A673 (cell line): ENCODE data around the gene RHEX. TPM values are rescaled to one million over a fixed set of nuclear protein-coding genes. Genes with fewer than 3 reads are reported as not detected.
"Not testable (repeated sequence)": the region's sequence is repeated elsewhere in the genome, so short reads cannot be mapped to it uniquely, and the experiment has no call there.

ENCODE experiments used
- BruUV-seq: library from RNA; stranded (reverse); fragments of 400-500 nt; replicated peaks from 2 replicates; lab custom pipeline; 2021; lab: Mats Ljungman, UMichigan
- CTCF ChIA-PET: fragments of 300-600 bp; sonication (Branson Sonifier 250); formaldehyde crosslinking; loops from one replicate; lab custom pipeline; 2022; ENCODE audit warnings: antibody characterized with exemption; lab: Charles Lee
- POLR2A ChIA-PET: fragments of 300-600 bp; sonication (Branson Sonifier 250); formaldehyde crosslinking; loops from one replicate; lab custom pipeline; 2022; ENCODE audit warnings: antibody characterized with exemption; ENCODE audit not compliant: low non-redundant PET; lab: Charles Lee
- DNase-seq: peaks from one replicate; pipeline ENCODE4 v3.0.0-alpha.2; 2015; ENCODE audit warnings: low spot score
- H3K27ac ChIP-seq: fragments of 200-600 bp; sonication (generic); 2 replicates; pipeline ENCODE4 v1.5.1; 2016; ENCODE audit warnings: mixed run types, low read depth, mild to moderate bottlenecking, mixed read lengths, antibody characterized with exemption, low read length; ENCODE audit not compliant: poor library complexity, severe bottlenecking
- H3K27me3 ChIP-seq: fragments of 200-600 bp; sonication (generic); replicated peaks from 2 replicates; pipeline ENCODE4 v1.6.1; 2017; ENCODE audit warnings: mixed run types, low read depth, mild to moderate bottlenecking, mixed read lengths, antibody characterized with exemption, low read length; ENCODE audit not compliant: insufficient read depth, poor library complexity
- H3K36me3 ChIP-seq: fragments of 200-600 bp; sonication (generic); 2 replicates; pipeline ENCODE4 v1.6.1; 2016; ENCODE audit warnings: mixed run types, mild to moderate bottlenecking, mixed read lengths, antibody characterized with exemption, low read length; ENCODE audit not compliant: insufficient read depth, poor library complexity, severe bottlenecking
- H3K4me1 ChIP-seq: fragments of 200-600 bp; sonication (generic); 2 replicates; pipeline ENCODE4 v1.6.1; 2017; ENCODE audit warnings: mixed run types, mild to moderate bottlenecking, mixed read lengths, antibody characterized with exemption, low read length; ENCODE audit not compliant: insufficient read depth, poor library complexity, severe bottlenecking
- H3K4me3 ChIP-seq: fragments of 200-600 bp; sonication (generic); 2 replicates; pipeline ENCODE4 v1.5.1; 2016; ENCODE audit warnings: low read depth, mixed run types, mild to moderate bottlenecking, mixed read lengths, low read length; ENCODE audit not compliant: poor library complexity, severe bottlenecking
- H3K9me3 ChIP-seq: fragments of 200-600 bp; sonication (generic); 2 replicates; pipeline ENCODE4 v1.6.1; 2016; ENCODE audit warnings: mixed run types, low read depth, mild to moderate bottlenecking, mixed read lengths, antibody characterized with exemption, low read length; ENCODE audit not compliant: poor library complexity, severe bottlenecking
- CTCF ChIP-seq: fragments of 300-800, 200-600 bp; sonication (generic); conservative IDR thresholded peaks from 2 replicates; pipeline ENCODE4 v1.5.1; 2017; ENCODE audit warnings: low read depth, mild to moderate bottlenecking, antibody characterized with exemption, low read length, moderate library complexity, mixed read lengths
- EZH2 ChIP-seq: fragments of 200-600 bp; sonication (generic); IDR thresholded peaks from 2 replicates; pipeline ENCODE4 v1.6.1; 2017; ENCODE audit warnings: borderline replicate concordance, low read depth, mild to moderate bottlenecking, mixed read lengths, antibody characterized with exemption, low read length; ENCODE audit not compliant: poor library complexity, severe bottlenecking
- intact Hi-C: fragments of 100-400 bp; cut with micrococcal nuclease; formaldehyde crosslinking; loops from one replicate; pipeline ENCODE4 v1.10.0; 2022; ENCODE audit not compliant: unreplicated experiment
- total RNA-seq: library from RNA; stranded (reverse); gene quantifications from 2 replicates; pipeline ENCODE4 v1.2.3, GENCODE V29; 2021

Gene RHEX
- total RNA-seq, 1 experiment from 2014 or later: not detected

DNA sequence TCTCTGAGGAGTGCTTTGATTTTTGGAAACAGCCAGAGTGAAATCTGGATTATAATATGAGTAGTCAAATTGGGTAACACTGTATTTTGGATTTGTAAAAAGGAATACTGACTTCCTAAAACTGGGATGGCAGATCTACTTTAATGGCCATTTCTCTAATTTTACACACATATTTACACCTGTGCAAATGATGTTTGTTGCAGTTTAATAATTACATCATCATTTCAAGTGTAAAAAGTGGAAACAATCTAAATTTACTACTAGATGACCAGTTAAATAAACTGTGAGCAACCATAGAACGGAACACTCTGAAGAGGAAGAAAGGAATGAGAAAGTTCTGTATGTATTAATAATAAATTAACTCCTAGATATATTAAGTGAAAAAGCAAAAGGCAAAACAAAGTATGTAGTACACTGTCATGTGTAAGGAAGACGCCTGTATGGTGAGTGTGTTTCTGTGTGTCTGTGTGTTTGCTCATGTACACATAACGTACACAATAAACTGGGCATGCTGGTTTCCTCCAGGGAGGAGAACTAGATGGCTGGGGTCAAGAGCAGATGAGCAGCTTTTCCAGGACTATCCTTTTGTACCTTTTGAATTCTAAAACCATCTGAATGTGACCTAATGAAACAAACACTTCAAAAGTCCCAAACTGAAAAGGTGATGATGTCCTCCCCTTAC lies 2.9 kb upstream of the RHEX start:
- TF ChIP-seq CTCF (no peak), EZH2 (no peak)
- Histone ChIP-seq H3K36me3 (no peaks in the 10 kb centered on the region), H3K27ac (no peak overlapping the region), H3K27me3 (no peaks in the 10 kb centered on the region), H3K4me1 (no peaks in the 10 kb centered on the region), H3K9me3 (no peaks in the 10 kb centered on the region), H3K4me3 (no peak overlapping the region)
- intact Hi-C loops: no loop called here
- BruUV-seq: no TSS peak
- POLR2A ChIA-PET: no interaction called here
- DNase-seq: no peak
- CTCF ChIA-PET: no interaction called here

DNA sequence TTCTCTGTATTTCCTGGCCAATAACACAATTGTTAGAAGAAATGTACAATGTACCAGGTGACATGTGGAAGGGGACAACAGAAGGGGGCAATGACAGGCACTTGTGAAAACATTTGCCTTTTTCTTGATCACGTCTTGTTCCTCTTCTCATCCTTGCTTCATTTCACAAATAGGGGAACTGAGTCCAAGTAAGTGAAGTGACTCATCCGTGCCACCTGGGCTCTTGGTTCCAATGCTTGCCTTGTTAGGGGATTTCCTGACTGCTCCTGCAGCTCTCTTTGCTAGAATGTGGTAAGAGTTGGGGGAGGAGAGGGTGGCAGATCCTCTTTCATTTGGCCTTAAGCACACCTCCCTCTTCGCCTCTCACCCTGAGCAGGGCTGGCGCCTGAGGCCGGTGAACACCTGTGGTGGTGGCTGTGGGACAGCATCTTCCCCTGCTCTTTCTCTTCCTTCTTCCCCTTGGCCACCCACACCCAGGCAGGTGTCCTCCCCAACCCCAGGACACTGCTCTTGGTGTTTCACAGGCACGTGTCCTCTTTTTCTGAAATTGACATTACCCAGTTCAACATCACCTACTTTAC lies 2.2 kb upstream of the RHEX start:
- Histone ChIP-seq H3K9me3 (no peaks in the 10 kb centered on the region), H3K36me3 (no peaks in the 10 kb centered on the region), H3K27me3 (no peaks in the 10 kb centered on the region), H3K4me3 (no peak overlapping the region), H3K27ac (no peak overlapping the region), H3K4me1 (no peaks in the 10 kb centered on the region)
- no peak for TF ChIP-seq CTCF
- no peak for TF ChIP-seq EZH2
- no peak for DNase-seq
- no TSS peak for BruUV-seq
- intact Hi-C loops: no loop called here
- CTCF ChIA-PET: no interaction called here
- POLR2A ChIA-PET: no interaction called here

DNA sequence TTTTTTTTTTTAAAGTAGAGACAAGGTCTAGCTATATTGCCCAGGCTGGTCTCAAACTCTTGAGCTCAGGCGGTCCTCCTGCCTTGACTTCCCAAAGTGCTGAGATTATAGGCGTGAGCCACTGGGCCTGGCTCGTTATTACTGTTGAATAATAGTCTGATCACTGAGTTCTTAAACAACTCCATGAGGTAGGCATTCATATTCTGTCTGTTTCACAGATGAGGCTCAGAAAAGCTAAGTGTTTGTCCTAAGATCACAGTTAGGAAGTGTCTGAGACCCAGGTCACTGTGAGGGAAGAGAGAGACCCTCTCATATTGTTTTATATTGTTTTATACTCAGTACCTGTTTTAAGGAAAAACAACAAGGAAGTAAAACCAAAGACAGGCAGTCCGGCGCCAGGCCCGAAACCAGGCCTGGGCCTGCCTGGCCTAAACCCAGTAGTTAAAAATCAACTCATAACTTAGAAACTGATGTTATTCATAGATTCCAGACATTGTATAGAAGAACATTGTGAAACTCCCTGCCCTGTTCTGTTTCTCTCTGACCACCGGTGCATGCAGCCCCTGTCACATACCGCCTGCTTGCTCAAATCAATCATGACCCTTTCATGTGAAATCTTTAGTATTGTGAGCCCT lies 625 bp upstream of the RHEX start:
- intact Hi-C loops, H3K4me3 ChIP-seq, POLR2A ChIA-PET, H3K36me3 ChIP-seq, H3K9me3 ChIP-seq, H3K4me1 ChIP-seq, CTCF ChIA-PET, DNase-seq, BruUV-seq, H3K27me3 ChIP-seq, H3K27ac ChIP-seq: not testable (repeated sequence)

GRCh38 chr1:206053616-206054015 lies 643 bp downstream of the RHEX start:
- H3K4me1 ChIP-seq, POLR2A ChIA-PET, CTCF ChIA-PET, H3K27ac ChIP-seq, H3K27me3 ChIP-seq, H3K9me3 ChIP-seq, DNase-seq, intact Hi-C loops, BruUV-seq, H3K36me3 ChIP-seq, H3K4me3 ChIP-seq: not testable (repeated sequence)

- intact Hi-C loops, CTCF ChIA-PET, H3K9me3 ChIP-seq, H3K27ac ChIP-seq, H3K4me3 ChIP-seq, H3K4me1 ChIP-seq, H3K36me3 ChIP-seq, H3K27me3 ChIP-seq, DNase-seq, BruUV-seq: not testable (repeated sequence)
- POLR2A ChIA-PET: interaction anchor here (0.7 kb wide), 1 partner anchor 51 kb away, joined by 3 read pairs; no protein-coding TSS in a partner anchor
Observed at GRCh38 chr1:206055069-206055625, 2.2 kb downstream of the RHEX start.
